Dermis blood vessel endothelial cell (primary cell): ENCODE measurements around the gene BRINP3. TPM values are rescaled to one million over a fixed set of nuclear protein-coding genes. Genes with fewer than 3 reads are reported as not detected.

Experiments
- DNase-seq: peaks from one replicate; pipeline ENCODE4 v3.0.0; 2010
- total RNA-seq: library from RNA; depleted of rRNA; stranded (reverse); fragments of >200 nt; gene quantifications from 2 replicates; pipeline ENCODE4 v1.2.3, GENCODE V29; 2014

BRINP3 gene
- total RNA-seq, 1 donor from 2014 or later, result not detected

DNA sequence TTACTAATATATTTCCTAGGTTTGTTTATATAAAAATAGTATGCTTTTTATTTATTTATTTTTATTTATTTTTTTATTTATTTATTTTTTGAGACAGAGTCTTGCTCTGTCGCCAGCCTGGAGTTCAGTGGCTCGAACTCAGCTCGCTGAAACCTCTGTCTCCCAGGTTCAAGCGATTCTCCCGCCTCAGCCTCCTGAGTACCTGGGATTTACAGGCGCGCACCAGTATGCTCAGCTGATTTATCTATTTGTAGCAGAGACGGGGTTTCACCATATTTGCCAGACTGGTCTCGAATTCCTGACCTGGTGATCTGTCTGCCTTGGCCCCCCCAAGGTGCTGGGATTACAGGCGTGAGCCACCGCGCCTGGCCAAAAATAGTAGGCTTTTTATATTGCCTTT lies 33.2 kb downstream of the BRINP3 start:
- no peak for DNase-seq

DNA sequence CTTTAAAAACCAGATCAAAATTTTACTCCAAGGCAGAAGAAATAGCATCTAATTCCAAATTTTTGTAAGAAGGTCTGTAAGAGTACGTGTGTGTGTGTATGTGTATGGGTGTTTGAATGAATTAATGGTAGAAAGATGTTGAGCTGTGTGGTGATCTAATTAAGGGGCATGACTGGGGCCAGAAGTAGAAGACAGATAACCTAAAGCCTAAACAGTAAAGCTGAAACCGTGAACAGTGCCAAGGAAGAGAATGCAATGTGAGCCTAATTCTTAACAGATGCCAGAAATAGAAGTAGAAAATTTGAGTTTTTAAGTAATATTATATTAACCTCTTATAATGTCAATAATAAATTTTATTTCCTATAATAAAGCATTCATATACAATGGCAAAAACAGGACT lies 38.2 kb downstream of the BRINP3 start:
- no peak for DNase-seq

DNA sequence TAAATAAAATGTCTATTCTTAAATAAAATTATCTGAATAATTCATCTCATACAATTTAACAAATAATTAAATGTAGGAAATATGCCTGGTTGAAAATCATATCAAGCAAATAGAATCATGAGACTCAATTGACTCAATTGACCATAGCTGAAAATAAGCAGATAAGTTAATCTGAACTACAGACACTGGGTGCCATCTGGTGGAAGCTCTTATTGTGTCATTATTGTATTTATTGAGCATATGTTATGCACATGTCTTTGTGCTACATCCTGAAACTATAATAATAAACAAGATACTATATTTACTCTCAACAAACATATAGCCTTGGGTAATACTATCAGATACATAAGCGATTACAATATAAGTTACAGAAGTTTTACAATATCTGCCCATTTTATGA lies 41.0 kb downstream of the BRINP3 start:
- peak; percentile 0 for DNase-seq

DNA sequence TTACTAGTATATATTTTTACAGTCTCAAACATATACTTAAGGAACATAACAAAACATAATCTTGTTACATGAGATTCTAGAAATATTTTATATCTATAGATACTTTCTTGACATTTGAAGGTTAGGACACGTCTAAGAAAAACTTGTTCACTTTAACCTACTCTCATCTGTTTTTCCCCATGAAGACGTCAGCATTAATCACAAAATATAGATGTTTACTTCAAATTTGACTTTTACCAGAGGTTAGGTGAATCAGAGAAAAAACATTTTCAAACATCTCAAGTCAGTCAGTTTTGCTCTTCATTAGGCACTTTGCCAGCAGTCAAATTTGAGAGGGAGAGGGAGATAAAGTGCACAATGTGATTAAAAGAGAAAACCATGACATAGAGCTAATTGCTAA lies 47.7 kb downstream of the BRINP3 start:
- DNase-seq, result no peak

DNA sequence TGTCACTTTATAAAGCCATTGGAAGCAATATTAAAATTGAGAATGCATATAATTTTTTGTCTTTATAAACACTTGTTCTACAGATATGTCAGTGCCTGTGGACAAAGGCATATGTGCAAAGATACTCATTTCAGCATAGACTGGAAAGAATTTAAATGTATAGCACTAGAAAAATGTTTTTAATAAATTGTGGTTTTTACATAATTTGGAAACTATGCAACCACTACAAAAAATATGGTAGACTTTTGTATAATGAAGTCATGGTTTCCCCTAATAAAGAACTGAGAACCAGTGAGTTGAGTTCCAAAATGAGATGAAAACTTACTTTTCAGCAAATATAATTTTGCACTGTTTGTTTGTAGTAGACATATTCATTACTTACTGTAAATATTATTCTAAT lies 48.5 kb downstream of the BRINP3 start:
- DNase-seq, result no peak

DNA sequence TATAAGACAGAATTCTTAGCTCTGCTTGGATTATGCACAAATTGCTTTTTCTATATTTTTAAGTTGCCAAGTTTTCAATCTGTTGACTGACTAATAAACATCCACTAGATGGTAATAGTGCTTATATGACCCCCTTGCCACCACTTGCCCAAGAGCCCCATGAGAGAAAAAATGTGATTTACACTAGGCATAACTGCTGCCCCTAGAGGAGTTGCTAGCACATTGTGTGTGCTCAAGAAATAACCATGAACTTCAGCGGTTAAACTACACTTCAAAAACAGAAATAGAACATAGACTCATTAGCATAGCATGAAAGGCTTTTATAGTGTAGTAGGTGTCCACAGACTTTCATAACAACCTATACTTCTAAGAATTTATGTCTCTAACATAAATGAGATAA lies 61.4 kb downstream of the BRINP3 start:
- DNase-seq, result no peak

DNA sequence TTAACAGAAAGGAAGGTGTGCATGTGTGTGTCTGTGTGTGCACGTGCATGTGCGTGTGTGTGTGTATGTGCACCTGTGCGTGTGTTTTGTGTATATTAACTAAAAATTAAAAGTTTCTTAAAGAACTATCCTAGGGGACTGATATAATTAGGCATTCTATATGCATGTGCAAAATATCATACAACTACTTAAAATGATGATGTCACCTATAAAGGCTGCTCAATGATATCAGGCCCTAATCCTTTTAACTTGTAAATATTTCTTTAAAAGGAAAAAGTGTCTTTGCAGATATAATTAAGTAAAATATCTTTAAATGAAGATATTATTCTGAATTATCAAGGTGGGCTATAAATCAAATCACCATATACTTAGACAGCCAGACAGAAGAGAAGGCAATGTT lies 64.5 kb downstream of the BRINP3 start:
- DNase-seq, result no peak

DNA sequence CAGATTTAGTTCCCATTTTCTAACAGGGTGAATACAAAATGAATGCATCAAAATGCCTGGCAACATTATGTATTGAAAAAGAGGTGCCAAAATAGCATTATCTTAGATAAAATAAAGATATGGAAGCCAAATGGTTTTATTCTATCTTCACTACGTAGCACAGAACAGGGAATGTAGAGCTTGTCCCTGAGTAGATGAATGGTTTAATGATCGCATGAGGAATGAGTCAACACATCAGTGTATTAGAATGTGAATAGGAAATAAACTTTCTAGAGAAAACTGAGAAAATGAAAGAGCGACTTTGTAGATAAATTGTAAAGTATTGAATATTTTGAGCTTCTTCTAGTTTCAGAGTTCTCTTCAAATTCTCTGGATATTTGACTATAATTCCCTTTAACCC lies 74.3 kb downstream of the BRINP3 start:
- no peak for DNase-seq

DNA sequence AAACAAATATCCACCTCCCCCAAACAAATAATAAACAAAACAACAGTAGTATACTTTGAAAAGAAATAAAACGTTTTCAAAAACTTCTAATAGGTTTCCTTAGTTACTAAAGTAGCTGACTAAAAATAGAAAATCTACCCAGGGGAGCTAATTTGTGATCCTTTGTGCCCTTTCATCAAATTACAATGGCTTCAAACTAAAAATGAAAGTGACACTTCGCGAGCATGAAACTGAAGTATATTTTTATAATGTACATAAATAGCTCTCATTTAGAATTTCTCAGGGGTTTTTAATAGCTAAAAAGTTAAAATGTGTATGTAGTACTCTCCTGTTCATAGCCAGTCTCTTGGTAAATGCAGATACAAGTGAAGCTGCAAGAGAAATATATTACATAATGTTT lies 78.4 kb downstream of the BRINP3 start:
- no peak for DNase-seq

DNA sequence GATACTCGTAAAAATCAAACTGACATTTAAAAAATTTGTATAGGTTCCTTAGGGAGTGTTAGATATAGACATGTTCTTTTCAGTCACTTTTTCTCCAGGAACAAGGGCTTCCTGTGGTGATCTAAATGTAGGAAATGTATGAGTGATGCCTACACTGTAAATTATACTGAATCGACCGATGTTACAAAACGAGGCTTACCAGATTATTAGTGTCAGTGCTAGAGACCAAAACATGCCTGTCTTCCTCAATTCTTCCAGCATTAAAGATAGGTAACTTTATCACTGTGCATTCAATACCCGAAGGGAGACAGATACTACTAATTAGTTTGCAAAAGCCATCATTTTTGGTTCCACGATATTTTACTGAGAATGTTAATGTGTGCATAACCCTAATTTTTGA lies 86.1 kb downstream of the BRINP3 start:
- DNase-seq, result no peak

DNA sequence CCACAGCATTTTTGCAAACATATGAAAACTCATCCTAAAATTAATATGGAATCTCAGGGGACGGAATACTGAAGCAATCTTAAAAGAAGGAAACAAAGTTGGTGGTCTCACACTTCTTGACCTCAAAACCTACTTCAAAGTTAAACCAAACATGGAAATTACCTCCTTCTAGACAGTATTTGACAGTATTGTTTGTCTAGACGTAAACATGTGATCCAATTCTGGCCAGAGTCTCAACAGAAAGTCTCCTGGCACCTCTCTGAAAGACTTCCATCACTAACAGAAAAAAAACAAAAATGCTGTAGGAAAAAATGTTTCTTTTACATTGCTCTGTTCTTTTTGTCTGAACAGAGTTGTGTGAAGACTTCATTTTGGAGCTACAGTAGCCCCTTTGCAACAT lies 99.7 kb downstream of the BRINP3 start:
- DNase-seq, result no peak

DNA sequence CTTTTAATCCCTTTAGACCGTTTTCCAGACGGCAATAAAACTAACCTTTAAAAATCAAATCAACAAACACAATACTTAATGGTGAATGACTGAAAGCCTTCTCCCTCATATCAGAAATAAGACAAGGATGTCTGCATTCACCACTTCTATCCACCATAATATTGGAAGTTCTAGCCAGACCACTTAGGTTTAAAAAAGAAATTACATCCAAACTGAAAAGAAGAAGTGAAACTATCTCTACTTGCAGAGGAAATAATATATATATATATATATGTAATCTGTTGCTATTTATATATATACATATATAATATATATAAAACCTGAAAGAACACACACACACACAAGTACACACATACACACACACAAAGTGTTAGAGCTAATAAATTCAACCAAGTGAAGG lies 100.4 kb downstream of the BRINP3 start:
- no peak for DNase-seq

DNA sequence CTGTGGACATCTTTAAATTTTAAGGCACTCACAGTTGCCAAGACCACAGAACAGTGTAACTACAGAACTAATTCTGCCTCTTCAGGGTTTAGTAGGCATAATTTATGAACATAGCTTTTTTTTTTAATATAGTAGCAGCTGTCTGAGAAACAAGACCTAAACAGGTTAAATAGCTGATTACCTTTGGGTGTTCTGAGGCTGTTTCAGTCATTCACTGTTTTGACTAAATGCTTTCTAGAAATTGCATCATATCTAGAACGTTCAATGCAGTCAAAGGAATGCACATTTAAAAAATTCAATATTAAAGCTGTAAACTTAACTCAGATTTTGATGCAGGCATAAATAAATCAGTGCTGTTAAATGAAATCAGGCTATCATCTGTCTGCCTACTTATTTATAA lies 101.6 kb downstream of the BRINP3 start:
- DNase-seq, result no peak

DNA sequence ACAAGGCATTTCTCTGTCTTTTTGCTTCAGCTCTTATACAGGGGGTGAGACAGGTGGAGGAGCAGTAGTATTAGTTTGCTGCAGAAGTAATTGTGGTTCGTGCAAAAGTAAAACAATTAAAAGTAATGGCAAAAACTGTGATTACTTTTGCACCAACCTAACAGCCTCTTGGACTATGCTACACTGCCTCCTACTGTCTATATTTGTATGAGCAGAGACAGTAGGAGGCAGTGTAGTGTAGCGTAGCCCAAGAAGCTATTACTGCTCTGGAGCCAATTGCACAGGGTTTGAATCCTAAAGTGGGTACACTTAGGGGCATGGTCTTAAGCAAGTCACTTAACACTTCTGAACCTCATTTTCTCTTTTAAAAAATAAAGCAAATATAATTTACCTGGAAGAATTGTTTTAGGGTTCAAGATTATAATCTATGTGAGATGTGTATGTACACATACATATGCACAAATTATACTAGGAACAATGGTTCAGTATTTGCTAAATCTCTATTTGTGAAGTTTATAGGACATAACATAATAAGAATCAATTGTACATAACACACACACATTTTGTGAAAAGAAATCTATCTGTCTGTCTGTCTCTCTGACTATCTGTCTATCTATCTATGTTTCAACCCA lies 103.8 kb downstream of the BRINP3 start:
- DNase-seq, result no peak

DNA sequence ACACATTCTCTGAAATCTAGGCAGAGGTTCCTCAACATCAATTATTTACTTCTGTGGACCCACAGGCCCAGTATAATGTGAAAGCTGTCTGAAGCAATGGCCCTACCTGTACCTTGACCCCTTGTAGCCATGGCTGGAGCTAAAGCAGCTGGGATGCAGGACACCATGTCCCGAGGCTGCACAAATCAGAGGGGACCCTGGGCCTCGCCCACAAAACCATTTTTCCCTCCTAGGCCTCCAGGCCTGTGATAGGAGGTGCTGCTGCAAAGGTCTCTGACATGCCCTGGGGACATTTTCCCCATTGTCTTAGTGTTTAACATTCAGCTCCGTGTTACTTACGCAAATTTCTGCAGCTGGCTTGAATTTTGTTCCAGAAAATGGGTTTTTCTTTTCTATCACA lies 110.5 kb downstream of the BRINP3 start:
- DNase-seq, result no peak

DNA sequence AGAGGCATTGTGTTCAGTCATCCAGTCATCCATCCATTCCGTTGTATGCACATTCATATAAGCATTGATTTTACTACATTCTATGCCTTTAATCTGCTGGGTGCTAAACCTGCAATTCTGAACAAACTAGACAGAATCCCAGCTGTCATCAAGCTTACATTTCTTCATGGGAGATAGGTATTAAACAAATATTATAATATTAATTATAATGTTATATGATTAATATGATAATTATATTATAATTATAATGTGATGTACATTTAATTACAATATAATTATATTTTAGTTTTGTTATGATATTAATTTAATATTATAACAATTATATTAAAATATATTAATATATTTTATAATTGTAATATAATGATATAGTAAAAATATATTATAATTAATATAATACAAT lies 112.4 kb downstream of the BRINP3 start:
- DNase-seq, result no peak

DNA sequence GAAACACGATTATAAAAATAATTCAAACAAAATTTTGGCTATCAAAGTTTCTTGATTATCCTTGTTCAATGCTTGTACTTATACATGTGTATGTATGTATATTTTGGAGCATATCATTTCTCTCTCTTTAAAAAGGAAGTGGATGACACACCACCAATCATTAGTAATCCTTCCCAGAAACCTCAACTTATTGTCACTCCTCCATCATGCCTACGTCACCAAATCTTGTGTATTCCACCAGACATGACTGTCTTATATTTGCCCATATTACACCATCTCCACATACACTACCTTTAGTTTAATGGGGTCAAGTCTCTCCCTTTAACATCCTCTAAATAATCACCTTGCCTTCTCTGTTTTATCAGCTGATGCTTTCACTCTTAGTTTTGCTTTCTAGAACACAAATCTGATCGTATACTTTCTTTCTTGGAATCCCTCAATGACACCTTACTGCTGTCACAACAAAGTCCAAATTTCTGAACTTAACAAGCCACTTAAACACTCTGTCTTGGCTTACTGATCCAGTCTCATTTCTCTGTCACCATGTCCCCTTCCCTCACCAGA lies 124.0 kb downstream of the BRINP3 start:
- no peak for DNase-seq

DNA sequence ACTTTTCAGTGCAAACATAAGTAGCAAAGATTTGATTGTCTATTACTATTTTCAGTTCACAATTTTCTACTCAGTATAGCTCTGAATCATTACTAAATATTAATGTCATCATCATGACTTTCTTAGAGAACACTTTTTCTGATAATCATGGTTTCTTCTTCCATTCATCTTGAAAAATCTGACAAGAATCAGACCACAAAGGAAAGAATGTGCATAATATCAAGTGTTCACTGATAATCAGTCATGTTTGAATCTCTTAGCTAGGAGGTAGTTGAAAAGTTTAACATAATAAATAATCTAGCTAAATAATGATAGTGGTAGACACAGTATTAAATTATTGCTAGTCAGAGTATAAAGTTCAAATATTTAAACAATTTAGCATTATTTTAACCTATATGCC lies 133.2 kb downstream of the BRINP3 start:
- DNase-seq, result no peak

DNA sequence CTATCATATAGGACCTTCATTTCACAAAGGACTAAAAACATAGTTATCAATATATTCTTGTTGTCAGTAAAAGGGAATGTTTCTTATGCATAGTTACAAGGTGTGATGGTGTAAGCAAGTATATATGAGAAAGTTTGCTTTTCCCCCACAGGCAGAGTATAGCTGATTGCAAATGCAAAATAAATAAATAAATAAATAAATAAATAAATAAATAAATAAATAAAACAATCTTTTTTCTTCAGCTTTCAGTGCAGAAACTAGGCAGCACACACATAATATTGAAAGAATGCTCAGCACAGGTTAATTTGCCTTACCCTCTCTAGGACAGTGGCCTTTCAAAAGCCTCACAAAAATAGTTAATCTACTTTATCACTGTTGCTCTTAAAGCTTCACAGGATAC lies 138.8 kb downstream of the BRINP3 start:
- no peak for DNase-seq

DNA sequence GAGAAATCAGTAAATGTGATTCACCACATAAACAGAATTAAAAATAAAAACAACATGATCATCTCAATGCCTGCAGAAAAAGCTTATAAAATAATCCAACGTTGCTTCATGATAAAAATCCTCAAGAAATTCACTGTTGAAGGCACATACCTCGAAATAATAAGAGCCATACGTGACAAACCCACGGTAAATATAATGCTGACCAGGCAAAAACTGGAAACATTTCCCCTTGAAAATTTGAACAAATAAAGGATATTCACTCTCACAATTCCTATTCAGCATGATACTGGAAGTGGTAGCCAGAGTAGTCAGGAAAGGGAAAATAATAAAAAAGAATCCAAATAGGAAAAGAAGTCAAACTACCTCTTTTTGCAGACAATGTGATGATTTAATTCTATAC lies 148.8 kb downstream of the BRINP3 start:
- no peak for DNase-seq

DNA sequence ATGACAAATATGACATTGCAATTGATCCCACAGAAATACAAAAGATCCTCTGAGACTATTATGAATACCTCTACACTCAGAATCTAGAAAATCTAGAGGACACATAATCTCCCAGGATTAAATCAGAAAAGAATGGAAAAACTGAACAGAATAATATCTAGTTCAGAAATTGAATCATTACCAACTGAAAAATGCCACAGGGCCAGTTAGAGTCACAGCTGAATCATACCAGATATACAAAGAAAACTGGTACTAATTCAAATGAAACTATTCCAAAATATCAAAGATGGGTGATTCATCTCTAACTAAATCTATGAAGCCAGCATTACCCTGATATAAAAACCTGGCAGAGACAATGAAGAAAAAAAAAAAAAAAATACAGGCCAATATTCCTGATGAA lies 149.3 kb downstream of the BRINP3 start:
- no peak for DNase-seq

DNA sequence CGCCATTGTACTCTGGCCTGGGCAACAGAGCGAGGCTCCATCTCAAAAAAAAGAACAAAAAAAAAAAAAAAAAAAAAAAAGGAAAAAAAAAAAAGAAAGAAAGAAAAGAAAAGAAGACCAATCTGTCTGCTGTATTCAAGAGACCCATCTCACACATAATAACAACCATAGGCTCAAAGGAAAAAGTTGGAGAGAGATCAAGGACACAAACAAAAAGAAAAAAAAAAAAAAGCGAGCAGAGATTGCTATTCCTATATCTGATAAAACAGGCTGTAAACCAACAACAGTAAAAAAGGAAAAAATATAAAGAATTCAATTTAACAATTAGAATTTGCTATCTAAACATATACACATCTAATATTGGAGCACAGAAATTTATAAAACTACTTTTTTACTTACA lies 150.4 kb downstream of the BRINP3 start:
- no peak for DNase-seq

DNA sequence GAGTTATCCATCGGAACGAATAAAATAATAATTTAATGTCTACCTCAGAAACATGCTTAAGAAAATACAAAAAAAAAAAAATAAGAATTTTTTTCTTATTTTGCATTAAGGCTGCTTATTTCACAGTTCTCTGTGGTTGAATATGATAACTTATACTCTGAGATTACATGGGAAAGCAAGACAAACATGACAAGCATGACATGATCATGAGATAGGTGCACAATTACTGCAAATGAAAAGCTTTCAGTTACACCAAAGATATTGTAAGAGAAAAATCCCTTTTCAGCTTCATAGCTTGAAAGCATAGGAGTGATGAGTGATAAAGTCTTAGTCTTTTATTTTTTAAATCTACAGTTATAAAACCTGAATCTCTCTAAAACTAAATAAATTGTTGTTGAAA lies 154.1 kb downstream of the BRINP3 start:
- DNase-seq, result no peak

DNA sequence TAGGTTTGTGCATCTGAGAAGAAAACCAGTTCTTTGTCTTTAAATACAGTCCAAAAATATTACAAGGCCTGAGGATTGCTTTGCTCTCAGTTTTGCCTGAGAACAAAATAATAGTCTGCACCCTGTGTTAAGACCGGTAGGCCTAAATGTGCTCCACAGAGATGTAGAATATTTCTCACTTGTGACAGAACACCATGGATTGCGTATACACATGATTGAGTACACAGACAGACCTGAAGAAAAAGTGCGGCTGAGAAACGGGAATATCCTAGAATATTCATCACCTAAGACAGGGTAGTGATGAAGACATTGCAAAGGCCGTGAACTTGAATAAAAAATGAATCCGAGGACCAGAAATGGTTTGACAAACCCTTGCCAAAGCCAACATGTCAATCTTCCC lies 155.4 kb downstream of the BRINP3 start:
- no peak for DNase-seq

DNA sequence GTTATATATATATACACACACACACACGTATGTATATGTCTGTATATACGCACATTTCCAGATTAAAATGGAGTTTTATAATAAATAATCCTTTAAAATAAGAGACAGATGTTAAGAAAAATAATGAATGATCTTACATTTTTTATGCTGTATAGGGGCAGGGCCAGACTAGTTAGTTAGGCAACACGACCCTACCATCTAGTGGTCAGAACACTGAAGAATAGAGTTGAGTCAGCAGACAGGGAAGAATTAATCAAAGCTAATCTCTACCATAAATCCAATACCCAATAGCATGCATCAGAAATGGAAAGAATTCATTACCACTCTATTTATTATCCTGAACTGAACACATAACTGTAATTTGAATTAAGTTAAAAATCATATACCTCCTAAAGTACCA lies 156.7 kb downstream of the BRINP3 start:
- DNase-seq, result no peak
